Measurements from ENCODE around the gene SETD7.

SETD7 gene

DNA sequence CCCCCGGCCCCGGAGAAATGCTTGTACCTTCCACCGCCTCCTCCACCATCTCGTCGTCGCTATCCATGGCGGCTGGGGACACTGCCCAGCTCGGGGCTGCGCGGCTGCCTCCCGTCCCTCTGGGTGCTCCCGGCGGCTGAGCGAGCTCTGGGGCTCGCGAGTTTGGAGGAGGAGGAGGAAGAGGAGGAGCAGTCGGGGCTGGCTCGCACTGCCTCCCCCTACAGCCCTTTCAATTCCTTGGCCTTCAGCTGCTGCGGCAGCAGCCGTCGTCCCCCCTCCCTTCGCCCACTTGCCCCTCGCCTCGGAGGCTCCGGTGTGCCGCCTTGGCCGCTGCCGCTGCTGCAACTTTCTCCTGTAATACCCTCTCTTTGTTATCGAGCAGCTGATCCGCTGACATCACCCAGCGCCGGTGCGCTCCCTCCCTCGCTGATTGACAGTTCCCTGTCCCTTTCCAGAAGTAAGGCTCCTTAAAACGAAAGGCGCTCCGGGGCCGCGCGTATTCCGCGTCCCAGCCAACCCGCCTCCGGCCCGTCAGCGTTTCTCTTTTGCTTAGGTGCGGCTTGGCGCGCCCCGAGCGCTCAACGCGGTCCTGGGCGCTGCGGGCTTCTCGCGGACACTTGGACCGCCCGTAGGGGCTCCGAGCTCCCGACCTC lies at the start of gene SETD7:
Gene SETD7 (minus strand): TSS at position 149 of the 653 bp plus-strand sequence. CDS start 82 bp downstream, at position 67.
- peak; percentile 94 for DNase-seq (ENCODE audit: low read depth, low spot score)

DNA sequence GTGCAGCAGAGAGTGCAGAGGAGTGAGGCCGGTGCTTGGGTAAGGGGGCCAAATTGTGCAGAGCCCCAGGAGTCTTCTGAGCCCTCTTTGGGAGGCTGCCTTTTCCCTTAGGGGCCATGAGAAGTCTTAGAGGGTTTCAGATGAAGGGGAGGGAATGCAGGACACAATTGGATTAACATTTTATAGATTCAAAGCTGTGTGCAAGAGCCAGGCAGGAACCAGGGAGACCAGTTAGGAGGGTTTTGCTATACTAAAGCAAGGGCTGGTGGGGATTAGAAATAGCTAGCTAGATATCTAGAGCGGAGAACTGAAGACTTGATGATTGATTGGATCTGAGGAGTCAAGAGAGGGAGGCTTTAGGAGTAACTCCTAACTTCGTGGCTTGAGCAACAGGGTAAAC lies 49.5 kb upstream of the SETD7 start:
- DNase-seq (ENCODE audit: low read depth, low spot score) = no peak

DNA sequence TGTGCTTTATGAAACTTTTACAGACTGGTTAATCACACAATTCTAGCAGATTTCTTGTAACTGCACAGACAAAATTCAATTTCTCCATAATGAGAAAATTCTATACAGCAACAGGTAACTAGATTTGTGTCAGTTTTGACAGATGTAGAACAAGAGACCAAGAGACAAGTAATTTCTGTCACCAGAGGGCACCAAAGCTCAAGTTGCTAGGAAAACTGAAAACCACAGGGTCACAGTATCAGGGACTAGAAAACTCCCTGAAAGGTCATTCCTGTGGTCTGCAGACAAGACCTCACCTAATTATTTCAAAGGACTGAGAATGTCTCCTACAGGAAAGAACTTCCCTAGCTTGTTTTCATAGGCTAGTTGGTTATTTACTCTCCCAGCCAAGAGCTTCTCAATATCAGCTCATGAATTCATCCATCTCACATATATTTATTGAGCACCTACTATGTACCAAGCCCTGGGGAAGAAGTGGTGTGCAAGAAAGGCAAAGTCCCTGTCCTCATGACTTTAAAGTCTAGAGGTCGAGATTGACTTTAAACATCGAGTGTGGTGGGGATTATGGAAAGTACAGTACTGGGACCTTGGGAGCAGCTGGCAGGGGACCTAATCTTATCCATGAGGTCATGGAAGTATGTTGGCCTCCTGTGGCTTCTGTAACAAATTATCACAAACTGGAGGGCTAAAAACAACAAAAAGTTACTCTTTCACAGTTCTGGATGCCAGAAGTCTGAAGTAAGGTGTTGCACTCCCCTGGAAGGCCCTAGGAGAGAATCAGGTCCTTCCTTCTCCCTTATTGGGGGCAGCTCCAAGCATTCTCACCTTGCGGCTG lies 47.8 kb upstream of the SETD7 start:
- peak; percentile 76 for DNase-seq (ENCODE audit: low read depth, low spot score)

DNA sequence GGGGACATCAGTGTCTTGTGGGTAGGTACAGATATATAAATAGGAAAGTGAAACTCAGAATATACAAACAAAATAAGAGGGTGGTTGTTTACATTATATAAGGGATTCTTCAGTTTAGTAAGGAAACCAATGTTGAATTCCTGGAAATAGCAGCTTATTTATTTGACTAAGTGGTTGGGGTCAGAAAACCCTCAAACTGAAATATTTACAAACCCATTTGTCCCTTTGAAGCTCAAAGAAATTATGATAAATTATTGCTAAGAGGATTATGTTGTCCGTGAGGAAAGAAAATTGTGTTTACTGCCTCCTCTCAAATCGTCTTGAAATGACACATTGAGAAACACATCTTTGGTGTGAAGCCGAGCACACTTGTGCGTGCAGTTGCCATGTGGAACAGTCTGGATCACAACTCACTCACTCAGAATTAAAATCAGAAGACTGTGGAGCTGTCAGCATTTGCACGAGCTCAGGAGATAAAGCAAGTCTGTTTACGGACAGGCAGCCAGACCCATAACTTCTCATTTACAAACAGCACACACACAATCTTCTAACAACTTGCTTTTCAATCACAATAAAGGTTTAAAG lies 46.8 kb upstream of the SETD7 start:
- DNase-seq (ENCODE audit: low read depth, low spot score) = no peak

DNA sequence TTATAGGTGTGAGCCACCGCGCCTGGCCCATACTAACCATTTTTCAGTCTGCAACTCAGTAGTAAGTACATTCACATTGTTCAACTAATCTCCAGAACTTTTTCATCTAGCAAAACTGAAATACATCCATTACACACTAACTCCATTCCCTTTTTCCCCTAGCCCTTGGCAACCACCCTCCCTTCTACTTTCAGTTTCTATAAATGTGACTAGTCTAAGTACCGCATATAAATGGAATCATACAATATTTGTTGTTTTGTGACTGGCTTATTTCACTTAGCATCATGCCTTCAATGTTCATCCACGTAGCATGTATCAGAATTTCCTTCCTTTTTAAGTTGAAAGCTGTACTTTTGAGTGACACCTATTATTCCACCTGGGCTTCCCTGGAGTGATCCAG lies 44.6 kb upstream of the SETD7 start:
- DNase-seq (ENCODE audit: low read depth, low spot score) = no peak

DNA sequence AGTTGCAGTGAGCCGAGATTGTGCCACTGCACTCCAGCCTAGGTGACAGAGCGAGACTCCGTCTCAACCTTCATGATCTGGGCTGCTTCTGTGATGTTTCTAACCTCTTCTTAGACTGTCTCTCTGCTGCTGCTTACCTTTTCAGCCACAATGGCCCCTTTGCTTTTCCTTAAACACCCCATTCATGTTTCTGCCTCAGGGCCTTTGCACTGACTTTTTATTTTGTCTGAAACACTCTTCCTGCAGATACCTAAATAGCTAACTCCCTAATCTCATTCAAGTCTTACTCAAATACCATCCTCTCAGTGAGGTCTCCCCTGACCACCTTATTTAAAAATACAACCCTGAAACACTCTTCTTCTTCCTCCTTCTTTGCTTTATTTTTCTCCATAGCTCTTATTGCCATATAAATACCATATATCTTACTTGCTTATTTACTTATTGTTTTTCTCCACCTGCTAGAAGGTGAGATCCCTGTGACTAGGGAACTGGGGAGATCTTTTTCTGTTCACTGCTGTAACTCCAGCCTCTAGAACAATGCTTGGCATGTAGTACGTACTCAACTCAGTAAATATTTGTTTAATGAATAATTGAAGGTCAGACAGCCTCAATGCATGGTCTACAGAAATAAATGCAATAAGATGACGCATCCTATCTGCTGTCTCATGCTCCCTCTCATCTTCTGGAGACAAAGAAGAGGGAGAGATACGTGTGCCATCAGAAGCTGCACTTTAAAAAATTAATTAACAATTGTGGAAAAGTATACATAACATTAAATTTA lies 43.8 kb upstream of the SETD7 start:
- no peak for DNase-seq (ENCODE audit: low read depth, low spot score)

- DNase-seq (ENCODE audit: low read depth, low spot score) = no peak
These were observed 43.1 kb upstream of the SETD7 start for GRCh38 chr4:139599076-139599475.

DNA sequence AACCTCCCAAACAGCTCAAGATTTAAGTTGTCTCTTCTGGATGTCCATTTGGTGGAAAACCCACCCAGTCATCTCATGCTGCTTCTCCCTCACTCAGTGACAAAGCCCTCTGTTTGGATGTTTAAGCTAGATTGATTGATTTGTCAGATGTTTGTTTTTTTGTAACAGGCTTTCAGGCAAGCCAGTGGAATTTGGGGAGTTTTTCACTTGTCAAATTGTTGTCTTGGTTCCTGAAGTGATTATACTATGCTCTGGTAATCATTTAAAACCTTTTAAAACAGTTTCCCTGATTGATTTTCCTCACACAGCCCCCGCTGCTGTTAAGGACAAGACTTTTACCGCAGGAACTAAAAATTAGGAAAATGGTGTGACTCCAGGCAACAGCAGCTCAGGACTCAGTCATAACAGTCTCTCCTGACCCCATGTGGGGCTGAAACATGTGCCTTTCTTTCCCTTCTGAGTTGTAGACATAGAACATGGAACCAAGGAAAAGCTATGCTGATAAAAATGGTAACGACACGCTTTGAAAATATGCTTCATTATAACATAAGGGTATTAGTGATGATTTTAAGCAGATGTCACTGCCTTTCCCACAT lies 40.8 kb upstream of the SETD7 start:
- DNase-seq (ENCODE audit: low read depth, low spot score) = no peak

GRCh38 chr4:139596034-139596683 lies 40.1 kb upstream of the SETD7 start:
- DNase-seq (ENCODE audit: low read depth, low spot score) = peak; percentile 81

GRCh38 chr4:139594591-139595185 lies 38.7 kb upstream of the SETD7 start:
- no peak for DNase-seq (ENCODE audit: low read depth, low spot score)

GRCh38 chr4:139593091-139593564 lies 37.1 kb upstream of the SETD7 start:
- peak; percentile 56 for DNase-seq (ENCODE audit: low read depth, low spot score)

DNA sequence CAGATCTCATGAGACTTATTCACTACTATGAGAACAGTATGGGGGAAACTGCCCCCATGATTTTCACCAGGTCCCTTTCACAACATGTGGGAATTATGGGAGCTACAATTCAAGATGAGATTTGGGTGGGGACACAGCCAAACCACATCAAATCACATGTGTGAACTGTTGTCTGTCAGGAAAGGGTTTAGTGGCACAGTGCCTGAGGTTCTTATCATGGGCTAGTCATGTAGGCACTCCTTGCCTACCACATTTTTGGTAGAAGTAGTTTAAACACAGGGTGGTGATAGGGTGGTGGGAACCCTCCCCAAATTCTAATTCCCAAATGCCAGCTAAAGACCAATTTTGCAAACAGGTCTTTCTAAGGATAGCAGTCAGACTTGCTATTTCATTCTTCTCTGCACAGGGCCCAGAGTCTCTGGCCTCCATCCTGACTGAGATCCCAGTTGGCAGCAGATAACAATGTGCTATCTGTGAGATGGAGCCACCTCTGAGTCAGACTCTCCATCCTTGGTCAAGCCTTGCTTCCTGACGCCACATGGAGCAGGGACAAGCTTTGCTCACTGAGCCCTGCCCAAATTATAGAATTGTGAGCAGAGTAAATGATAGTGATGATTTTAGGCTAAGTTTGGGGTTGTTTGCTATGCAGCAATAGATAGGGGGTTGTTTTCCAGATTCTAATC lies 33.5 kb upstream of the SETD7 start:
- no peak for DNase-seq (ENCODE audit: low read depth, low spot score)

GRCh38 chr4:139587446-139587845 lies 31.4 kb upstream of the SETD7 start:
- DNase-seq (ENCODE audit: low read depth, low spot score) = no peak

GRCh38 chr4:139585473-139585872 lies 29.5 kb upstream of the SETD7 start:
- no peak for DNase-seq (ENCODE audit: low read depth, low spot score)

- DNase-seq (ENCODE audit: low read depth, low spot score) = no peak
These were observed 28.8 kb upstream of the SETD7 start for GRCh38 chr4:139584784-139585183.

DNA sequence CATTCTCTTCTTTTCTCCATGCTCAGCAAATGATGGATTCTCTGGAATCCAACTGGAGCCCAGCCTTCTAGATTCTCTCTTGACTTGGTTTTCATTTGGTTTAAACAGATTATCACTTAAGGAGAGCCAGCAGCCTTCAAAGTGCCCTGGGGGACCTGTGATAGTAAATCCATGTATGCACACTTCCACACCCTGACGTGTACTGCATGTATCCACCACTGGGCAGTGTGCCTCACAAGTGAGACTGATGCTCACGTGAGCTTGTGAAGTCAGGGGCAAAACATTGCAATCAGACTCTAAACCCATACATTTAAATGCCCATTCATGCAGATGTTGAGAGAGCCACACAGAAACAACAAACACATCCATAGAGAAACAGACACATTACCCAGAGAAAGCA lies 28.0 kb upstream of the SETD7 start:
- no peak for DNase-seq (ENCODE audit: low read depth, low spot score)

- no peak for DNase-seq (ENCODE audit: low read depth, low spot score)
These were observed 26.0 kb upstream of the SETD7 start for GRCh38 chr4:139582044-139582443.

DNA sequence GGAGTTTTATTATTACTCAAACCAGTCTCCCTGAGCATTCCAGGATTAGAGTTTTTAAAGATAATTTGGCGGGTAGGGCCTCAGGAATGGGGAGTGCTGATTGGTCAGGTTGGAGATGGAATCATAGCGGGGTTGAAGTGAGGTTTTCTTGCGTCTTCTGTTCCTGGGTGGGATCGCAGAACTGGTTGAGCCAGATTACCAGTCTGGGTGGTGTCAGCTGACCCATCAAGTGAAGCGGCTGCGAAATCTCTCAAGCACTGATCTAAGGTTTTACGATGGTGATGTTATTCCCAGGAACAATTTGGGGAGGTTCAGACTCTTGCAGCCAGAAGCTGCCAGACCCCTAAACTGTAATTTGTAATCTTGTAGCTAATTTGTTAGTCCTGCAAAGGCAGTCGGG lies 25.1 kb upstream of the SETD7 start:
- peak; percentile 74 for DNase-seq (ENCODE audit: low read depth, low spot score)

GRCh38 chr4:139576219-139576618 lies 20.2 kb upstream of the SETD7 start:
- DNase-seq (ENCODE audit: low read depth, low spot score) = no peak

GRCh38 chr4:139575072-139575471 lies 19.1 kb upstream of the SETD7 start:
- DNase-seq (ENCODE audit: low read depth, low spot score) = peak; percentile 23

Measured in ELF-1 (cell line).